KMS-11 (cell line): ENCODE measurements around the gene NUMA1.

Experiments used
- H2AFZ ChIP-seq: fragments of 200-600 bp; sonication (generic); 2 replicates; pipeline ENCODE4 v1.6.1; 2016; ENCODE audit warnings: antibody characterized with exemption, mixed run types, low read depth
- H3K27ac ChIP-seq: fragments of 200-600 bp; sonication (generic); 2 replicates; pipeline ENCODE4 v1.6.1; 2016; ENCODE audit warnings: mild to moderate bottlenecking, mixed run types
- H3K27me3 ChIP-seq: fragments of 200-600 bp; sonication (generic); 2 replicates; pipeline ENCODE4 v1.6.1; 2017; ENCODE audit warnings: mild to moderate bottlenecking, low read depth, mixed run types, moderate library complexity; ENCODE audit not compliant: insufficient read depth
- H3K36me3 ChIP-seq: fragments of 200-600 bp; sonication (generic); 2 replicates; pipeline ENCODE4 v1.6.1; 2017; ENCODE audit warnings: mild to moderate bottlenecking, mixed run types; ENCODE audit not compliant: insufficient read depth
- H3K4me1 ChIP-seq: fragments of 200-600 bp; sonication (generic); 2 replicates; pipeline ENCODE4 v1.6.1; 2016; ENCODE audit warnings: mild to moderate bottlenecking, low read depth, mixed run types; ENCODE audit not compliant: poor library complexity, severe bottlenecking
- H3K4me2 ChIP-seq: fragments of 200-600 bp; sonication (generic); 2 replicates; pipeline ENCODE4 v1.7.0; 2016; ENCODE audit warnings: mild to moderate bottlenecking, mixed run types
- H3K4me3 ChIP-seq: fragments of 200-600 bp; sonication (generic); IDR thresholded peaks from 2 replicates; pipeline ENCODE4 v1.6.1; 2017; ENCODE audit warnings: low read depth, low read length, mixed read lengths; ENCODE audit not compliant: insufficient read depth
- H3K79me2 ChIP-seq: fragments of 200-600 bp; sonication (generic); 2 replicates; pipeline ENCODE4 v1.6.1; 2016; ENCODE audit warnings: low read depth, mixed run types; ENCODE audit not compliant: insufficient read depth
- H3K9ac ChIP-seq: fragments of 200-600 bp; sonication (generic); 2 replicates; pipeline ENCODE4 v1.6.1; 2016; ENCODE audit warnings: mild to moderate bottlenecking, mixed run types
- H4K20me1 ChIP-seq: fragments of 200-600 bp; sonication (generic); 2 replicates; pipeline ENCODE4 v1.6.1; 2016; ENCODE audit warnings: mild to moderate bottlenecking, mixed run types; ENCODE audit not compliant: insufficient read depth
- CTCF ChIP-seq: fragments of 200-600 bp; sonication (generic); conservative IDR thresholded peaks from 2 replicates; pipeline ENCODE4 v1.6.1; 2017; ENCODE audit warnings: low read depth, mild to moderate bottlenecking, antibody characterized with exemption, low read length, moderate library complexity, mixed read lengths

The NUMA1 gene

GRCh38 chr11:72002841-72003775 is 77.2 kb downstream of the NUMA1 start:
- no peaks in the 10 kb centered on the region for H3K79me2 ChIP-seq
- H3K4me1 ChIP-seq, result no peaks in the 10 kb centered on the region
- no peak overlapping the region for H3K27ac ChIP-seq
- no peaks in the 10 kb centered on the region for H4K20me1 ChIP-seq
- no peaks in the 10 kb centered on the region for H3K27me3 ChIP-seq
- no peak overlapping the region for H2AFZ ChIP-seq
- H3K9ac ChIP-seq, result no peak overlapping the region
- H3K4me3 ChIP-seq, result no peak overlapping the region
- H3K4me2 ChIP-seq, result no peak overlapping the region
- H3K36me3 ChIP-seq, result peaks cover 5% of the 10 kb centered on the region; the same call in 1 of the 2 replicates
- no peak for TF ChIP-seq CTCF

- no peaks in the 10 kb centered on the region for H3K79me2 ChIP-seq
- no peaks in the 10 kb centered on the region for H3K4me1 ChIP-seq
- no peak overlapping the region for H3K4me2 ChIP-seq
- no peak overlapping the region for H3K27ac ChIP-seq
- no peak overlapping the region for H2AFZ ChIP-seq
- H3K27me3 ChIP-seq, result no peaks in the 10 kb centered on the region
- H3K4me3 ChIP-seq, result no peak overlapping the region
- peaks cover 5% of the 10 kb centered on the region; the same call in 1 of the 2 replicates for H3K36me3 ChIP-seq
- no peak for TF ChIP-seq CTCF
- H4K20me1 ChIP-seq, result no peaks in the 10 kb centered on the region
- no peak overlapping the region for H3K9ac ChIP-seq
Observed at GRCh38 chr11:72001834-72002591, 78.3 kb downstream of the NUMA1 start.

- TF ChIP-seq CTCF, result no peak
- Histone ChIP-seq H3K27me3 (no peaks in the 10 kb centered on the region), H2AFZ (no peak overlapping the region), H3K9ac (no peak overlapping the region), H3K79me2 (no peaks in the 10 kb centered on the region), H3K4me1 (no peaks in the 10 kb centered on the region), H4K20me1 (no peaks in the 10 kb centered on the region), H3K4me2 (no peak overlapping the region), H3K4me3 (no peak overlapping the region), H3K27ac (no peak overlapping the region), H3K36me3 (peaks cover 5% of the 10 kb centered on the region; the same call in 1 of the 2 replicates)
Observed at GRCh38 chr11:72001285-72001684, 79.1 kb downstream of the NUMA1 start.

- H3K4me3 ChIP-seq, result no peak overlapping the region
- TF ChIP-seq CTCF, result no peak
- H3K36me3 ChIP-seq, result no peaks in the 10 kb centered on the region
- H3K4me1 ChIP-seq, result no peaks in the 10 kb centered on the region
- H3K27ac ChIP-seq, result no peak overlapping the region
- no peak overlapping the region for H3K9ac ChIP-seq
- H4K20me1 ChIP-seq, result no peaks in the 10 kb centered on the region
- no peaks in the 10 kb centered on the region for H3K27me3 ChIP-seq
- no peak overlapping the region for H3K4me2 ChIP-seq
- no peaks in the 10 kb centered on the region for H3K79me2 ChIP-seq
- H2AFZ ChIP-seq, result no peak overlapping the region
Observed at GRCh38 chr11:72000202-72000867, 80.0 kb downstream of the NUMA1 start.
